Activated CD8-positive, alpha-beta memory T cell treated with anti-CD3 and anti-CD28 coated beads, Interleukin-2, amount 50 U/mL, for 1 hour (primary cell): ENCODE data around the gene EPHB1.
"Not testable (repeated sequence)": the region's sequence is repeated elsewhere in the genome, so short reads cannot be mapped to it uniquely, and the experiment has no call there.

Source experiments
- DNase-seq: peaks from one replicate; pipeline ENCODE4 v3.0.0-alpha.2; 2020; ENCODE audit errors: extremely low read depth

EPHB1 gene

DNA sequence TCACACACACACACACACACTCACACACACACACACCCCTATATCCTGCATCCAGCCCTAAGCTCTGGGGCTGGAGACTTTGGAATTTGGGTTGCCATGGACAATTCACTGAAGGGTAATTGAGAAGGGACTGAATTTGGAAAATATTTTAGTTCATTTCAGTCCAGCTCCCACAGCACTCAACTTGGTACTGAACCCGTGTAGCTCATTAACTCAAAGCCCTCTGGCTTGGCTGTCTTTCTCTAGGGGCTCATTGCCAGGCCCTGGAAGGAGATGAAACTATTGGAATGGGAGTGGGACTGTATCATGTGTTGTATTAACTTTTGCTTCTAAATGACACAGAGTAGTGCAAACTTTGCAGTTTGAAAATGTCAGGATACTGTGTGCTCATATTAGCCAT lies 157.3 kb downstream of the EPHB1 start:
- DNase-seq, result no peak

DNA sequence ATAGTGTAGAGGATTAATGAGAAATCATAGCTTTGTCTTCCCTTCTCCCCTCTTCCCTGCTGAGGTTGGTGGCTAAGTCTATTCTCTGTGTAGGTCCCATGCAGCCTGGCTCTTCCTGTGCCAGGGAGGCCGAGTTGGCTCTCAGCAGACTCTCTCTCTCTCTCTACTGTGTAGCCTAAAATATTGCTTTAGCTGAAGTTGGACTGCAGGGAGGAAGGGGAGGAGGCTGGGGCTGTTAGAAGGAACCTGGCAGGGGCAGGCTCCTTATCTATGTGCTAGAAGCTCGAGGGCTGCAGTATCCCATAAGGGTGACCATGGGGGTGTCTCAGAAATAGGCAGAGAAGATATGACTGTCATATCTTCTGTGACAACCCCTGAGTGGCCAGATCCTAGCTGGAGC lies 160.8 kb downstream of the EPHB1 start:
- DNase-seq, result no peak

DNA sequence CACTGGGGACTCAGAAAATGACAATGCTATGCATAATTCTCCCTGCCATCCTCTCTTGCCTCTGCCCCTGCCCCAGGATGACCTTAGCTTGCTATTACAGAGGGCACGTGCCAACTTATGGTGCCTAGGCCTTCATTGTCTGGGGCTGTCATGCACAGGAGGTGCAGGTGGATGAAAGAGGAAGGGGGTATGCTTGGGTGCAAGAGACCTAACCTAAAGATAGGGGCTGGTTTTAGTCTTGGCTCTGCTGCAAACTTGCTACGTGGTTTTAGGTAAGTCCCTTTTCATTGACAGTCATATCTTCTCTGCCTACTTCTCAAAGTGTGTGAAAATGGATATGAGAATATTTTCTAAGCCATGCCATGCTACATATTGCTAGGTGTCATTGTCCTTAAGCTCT lies 161.3 kb downstream of the EPHB1 start:
- no peak for DNase-seq

DNA sequence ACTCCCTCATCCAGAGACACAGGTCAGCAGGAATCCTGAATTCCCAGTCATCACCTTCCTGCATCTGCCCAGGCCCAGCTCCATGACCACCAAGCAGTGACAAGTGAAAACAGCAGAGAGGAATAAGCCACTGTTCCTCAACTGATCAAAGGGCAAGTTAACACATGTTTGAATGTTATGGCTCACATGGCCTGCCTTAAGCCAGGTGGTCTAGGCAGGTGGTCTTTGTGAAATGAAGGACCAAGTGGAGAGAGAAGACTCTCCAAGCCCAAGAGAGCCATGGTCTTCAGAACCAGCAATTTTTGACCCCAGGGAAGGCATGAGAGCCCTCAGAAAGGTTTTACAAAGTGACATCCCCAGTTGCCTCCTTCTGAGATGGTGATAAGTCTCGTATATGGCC lies 161.8 kb downstream of the EPHB1 start:
- no peak for DNase-seq

DNA sequence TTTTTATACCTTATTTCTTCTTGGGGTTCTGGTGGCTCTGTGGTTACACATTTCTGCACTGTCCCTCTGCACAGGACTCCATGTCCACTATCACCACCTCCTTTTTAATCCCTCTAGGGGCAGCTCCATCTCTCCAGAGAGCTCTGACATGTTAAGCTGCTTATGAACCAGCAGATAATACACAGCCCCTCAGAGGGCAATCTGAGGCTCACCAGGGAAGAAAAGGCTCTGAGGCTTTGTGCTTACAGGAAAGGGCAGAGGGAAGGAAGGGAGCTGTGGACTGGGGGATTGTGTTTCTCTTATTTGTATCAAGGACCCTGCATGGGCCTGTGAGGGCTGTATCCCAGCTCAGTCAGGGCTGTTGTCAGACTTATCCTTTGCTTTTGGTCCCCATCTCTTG lies 164.5 kb downstream of the EPHB1 start:
- no peak for DNase-seq

DNA sequence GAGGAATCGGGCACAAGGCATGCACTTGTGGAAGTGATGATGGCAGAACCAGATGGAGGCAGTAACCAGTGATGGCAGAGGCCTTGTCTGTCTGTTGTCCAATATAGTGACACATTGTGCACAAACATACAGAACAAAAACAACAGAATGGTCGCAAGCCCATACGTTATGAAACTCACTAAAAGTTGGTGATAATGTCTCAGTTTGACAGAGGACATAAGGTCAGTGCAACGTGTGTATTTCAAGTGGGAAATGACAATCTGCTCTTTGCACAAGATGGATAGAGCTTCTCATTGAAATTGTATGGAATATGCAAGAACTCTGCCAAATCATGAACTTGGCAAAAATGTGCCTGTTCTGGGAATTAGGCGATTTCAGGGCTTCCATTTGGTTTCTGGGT lies 169.2 kb downstream of the EPHB1 start:
- DNase-seq, result no peak

DNA sequence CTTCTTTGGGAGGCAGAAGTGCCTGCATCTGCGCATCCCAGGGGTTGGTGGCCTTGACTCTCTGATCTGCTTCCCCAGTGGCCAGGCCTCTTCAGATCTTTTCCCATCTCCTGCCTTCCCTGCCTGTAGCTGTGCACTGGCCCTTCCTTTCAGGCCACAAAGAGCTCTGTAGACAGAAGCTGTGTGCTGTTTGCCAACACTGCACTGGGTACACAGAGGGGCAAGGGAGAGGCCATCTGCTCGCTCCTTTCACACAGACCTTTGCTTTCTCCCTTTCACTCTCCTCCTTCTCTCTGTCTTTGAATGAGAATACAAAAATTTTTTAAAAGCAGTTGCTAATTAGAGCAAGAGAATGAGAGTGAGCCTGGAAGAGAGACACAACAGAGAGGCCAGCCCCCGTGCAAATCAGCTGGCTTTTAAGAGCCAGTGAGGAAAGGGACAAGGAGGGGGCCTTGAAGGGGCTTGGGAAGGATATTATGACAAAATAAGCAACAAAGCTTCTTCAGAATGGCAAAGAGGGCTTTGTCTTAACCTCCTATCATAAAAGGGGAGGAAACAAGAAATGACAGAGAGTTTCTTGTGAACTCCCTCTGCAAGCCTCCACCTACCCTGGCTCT lies 170.9 kb downstream of the EPHB1 start:
- no peak for DNase-seq

DNA sequence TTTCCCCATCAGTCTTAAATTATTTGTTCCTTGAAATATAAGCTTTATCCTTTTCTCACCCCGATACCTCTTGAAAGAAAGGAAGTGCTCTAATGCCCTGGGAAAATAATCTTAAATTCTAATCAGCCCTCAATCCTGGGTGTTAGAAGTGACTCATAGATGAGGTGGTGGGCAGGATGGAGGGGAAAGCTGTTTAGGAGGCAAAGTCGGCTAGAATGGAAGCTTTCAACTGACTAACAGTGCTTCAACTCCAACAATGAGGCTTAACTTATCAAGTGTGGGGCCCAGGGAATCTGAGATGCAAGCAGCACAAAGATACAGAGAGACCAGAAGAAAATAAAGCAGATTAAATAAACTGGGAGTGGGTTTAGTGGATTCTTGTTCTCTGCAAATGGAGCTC lies 175.8 kb downstream of the EPHB1 start:
- no peak for DNase-seq

DNA sequence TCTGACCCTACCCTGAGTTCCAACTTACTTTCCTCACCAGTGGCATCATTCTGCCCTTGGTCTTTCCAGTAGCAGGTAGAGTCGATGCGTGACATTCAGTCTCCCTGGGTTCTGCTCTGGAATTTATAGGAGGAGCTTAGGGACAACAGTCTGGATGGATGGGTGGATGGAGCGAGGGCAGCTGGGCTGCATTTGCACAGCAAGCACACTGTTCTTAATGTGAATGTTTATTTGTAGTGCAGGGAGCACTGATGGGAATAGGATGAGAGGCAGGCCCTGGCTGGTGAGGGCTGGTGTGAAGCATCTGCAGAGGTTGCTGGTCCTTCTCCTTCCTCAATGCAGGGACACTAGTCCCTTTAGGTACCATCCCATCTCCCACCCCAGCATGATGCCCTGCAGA lies 176.2 kb downstream of the EPHB1 start:
- no peak for DNase-seq

DNA sequence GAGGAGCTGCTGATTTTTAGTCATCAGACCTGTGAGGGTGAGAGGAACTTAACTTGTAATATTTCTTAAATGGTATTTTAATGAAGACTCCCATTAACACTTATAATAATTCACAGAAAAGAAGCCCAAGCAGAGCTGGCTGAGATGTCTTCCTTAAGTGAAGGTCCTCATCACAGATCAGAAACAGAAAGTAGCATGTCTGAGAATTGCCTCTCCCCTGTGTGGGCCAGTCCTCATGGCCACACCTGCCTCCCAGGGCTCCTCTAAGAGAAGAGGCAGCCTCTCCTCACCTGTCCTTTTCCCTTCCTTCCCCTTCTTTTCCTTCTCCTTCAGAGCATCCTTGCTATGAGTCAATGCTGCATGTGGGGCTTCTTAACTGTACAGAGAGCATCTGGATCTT lies 176.8 kb downstream of the EPHB1 start:
- DNase-seq, result not testable (repeated sequence)

DNA sequence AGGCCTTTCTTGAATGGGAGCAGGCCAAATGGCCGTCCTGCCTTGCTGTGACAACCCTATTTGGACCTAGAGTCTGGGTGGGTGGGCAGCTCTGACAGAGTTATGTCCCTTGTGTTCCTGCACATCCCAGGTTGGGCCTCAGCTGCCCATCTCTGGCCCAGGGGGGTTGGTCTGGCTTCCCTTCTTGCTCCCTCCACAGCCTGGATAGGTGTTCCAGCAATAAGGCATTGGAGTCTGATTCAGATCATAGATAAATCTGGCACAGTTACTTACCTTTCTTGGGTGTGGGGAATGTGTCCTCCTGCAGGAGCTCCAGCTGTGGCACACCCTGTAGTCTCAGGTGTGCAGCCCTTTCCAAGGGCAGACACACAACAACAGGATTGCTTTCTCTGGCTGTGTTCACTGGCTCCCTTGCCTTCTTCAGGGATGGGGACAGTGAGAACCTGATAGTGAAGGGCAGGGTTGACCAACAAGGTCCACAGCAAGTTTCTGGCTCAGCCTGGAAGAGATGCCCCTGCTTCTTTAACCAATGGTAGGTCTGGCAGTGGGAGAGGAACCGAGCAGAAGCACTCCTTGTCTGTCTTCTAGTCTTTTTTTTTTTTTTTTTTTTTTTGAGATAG lies 177.9 kb downstream of the EPHB1 start:
- DNase-seq, result no peak

DNA sequence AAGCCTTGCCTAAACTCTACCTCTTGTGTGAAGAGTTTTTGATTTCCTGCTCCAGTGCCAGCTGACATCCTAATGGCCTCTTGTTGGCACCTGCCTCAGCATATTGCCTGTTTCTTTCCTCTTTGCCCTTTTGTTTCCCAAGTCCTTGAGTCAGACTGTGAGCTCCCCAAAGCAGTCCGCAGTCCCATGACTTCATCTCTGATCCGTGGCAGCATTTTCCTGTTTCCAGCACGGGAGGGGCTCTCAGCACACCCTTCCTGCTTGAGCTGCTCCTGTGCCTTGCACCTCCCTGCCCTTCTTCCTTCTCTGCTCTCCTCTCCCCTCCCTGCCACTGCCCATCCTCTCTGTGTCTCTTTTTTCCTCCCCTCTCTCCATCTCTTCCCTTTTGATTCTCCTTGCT lies 179.6 kb downstream of the EPHB1 start:
- DNase-seq, result no peak

DNA sequence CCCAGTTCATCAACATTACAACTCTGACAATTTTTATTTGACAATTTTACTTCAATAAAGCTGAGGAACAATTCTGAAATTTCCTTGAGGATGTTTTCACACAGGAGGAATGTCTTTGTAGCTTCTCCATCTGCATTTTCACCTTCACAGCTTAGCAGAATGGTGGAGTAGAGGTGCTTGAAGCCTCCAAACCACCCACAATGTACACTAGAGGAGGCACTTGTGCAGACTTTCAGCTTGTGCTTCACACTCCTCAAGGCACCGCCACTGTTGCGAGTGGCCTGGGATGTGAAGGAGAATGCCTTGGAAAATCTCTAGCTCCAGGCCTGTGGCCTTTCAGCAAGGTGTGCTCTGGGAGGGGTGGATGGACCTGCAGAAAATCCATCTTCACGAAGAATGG lies 181.9 kb downstream of the EPHB1 start:
- no peak for DNase-seq

DNA sequence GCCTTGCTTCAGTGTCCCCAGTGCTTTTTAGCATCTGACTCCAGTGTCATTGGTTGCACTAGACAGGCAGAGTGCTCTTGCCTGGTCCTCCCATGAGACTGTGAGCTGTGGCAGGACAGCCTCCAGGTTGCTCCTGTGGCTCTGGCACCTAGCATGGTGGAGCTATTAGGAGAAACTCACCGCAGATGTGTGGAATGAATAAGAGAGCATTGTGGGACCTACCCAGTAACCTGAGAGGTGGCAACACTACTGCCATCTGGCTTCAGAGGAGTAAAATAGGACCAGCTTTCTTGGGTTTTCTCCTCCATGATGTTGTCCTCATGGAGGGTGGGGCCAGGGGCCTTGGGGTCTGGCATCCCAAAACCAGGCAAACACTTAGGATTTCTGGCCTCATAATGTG lies 183.6 kb downstream of the EPHB1 start:
- no peak for DNase-seq

DNA sequence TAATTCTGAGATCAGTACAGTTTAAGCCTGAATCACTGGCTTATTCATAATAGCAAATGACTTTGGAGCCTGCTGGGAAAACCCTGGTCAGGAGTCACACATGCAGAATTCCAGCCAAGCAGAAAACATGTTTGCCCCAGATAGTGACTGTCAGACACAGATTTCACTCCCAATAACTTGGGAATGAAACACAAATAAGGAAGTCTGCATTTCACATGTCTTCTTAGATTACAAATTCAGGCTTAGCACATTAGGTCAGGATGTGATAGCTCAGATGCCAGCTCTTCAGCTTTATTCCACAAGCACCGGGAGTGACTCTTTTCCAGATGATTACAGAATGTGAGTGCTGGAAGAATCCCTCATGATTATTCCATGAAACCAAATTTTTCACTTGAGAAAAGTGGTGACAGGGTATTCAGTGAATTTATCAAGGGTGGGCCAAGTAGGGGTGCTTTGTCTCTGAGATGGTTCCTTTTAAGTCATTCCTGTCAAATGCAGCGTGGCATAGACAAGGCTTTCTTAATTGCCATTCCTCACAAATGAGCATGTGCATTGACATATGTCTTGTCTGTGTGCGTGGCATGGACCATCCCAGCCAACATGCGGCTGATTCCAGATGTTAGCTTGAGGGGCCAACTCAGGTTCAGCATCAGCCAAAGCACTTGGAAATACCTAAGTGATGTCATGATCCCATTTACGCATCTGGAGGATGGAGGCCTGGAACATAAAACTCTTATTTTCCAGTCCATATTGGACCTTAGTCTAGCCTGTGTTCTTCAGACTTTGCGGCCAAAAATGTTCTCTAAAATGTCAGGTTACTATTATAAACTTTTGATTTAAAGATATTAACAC lies 191.0 kb downstream of the EPHB1 start:
- DNase-seq, result no peak

DNA sequence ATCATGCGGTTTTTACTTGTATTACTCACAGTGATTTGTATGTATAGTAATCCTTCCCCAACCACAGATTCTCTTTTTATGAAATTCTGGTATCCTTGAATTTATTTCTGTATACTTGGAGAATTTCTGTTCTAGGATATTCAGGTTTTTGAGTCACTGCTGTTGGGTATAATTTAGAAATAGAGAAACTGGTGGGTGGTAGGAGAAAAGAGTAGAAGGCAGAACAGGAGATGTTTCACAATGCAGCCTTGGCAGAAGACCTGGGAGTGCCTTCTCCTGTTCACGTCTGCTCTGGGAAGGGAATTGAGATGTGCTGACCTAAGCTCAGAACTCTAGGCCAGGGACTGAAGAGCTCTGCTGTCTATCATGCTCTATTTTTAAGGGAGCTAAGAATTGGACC lies 193.6 kb downstream of the EPHB1 start:
- DNase-seq, result no peak

DNA sequence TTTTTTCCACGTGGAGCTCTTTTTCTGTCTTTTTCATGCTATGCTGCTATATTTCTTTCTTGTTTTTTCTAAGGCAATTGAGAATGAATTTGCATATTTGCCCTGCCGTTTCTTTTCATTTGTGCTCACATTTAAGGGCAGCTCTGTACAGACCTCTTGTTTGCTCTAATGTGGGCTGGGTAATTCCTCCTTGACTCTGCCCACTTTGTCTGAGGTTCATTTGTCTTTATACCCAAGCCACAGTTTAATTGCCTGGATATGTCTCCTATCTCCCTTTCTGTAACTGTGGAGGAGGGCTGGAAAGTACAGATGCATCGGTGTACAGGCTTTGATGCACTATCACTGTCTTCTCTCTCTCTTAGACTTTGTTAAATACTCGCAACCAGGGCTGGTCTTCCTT lies 195.9 kb downstream of the EPHB1 start:
- DNase-seq, result no peak

DNA sequence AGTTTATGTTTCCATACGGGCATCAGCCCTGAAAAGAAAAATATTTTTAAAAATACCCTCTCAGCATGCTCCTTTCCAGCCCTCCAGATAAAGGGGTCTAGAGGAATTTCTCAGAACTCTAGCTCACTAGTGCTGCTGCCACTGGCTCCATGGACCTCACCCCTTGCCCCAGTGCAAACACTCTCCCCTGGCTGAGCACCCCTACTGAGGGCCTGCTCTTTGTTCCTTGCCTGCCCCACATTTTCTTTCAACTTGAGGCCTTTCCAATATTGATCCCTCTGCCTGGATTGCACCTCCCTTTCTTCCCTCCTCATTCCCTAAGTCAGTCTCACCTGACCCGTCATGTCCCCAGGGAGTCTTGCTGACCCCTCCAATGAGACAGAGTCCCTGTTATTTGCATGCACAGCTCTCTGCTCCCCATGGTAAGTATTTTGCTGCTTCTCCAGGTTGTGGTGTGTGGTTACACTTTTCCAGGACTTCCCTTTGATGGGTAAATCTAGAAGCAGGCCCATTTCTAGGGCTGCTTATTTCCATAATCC lies 196.5 kb downstream of the EPHB1 start:
- DNase-seq, result no peak

DNA sequence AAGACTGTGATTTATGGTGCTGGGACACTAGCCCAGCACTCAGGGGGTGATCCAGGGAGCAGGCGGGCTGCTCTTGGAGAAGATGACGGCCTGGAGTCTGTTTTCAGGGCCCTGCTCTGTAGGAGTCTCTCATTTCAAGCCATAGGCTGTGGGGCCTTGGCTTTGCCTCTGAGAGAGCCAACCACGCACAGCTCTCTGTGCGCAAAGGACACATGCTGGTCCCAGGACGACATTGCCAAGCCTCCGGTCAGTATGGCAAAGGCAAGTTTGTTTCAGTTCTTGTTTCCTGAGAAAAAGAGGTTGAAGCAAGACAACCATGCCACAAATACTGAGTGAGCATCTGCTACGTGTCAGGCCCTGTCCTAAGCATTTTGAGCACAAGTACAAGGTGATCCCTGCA lies 197.1 kb downstream of the EPHB1 start:
- no peak for DNase-seq

DNA sequence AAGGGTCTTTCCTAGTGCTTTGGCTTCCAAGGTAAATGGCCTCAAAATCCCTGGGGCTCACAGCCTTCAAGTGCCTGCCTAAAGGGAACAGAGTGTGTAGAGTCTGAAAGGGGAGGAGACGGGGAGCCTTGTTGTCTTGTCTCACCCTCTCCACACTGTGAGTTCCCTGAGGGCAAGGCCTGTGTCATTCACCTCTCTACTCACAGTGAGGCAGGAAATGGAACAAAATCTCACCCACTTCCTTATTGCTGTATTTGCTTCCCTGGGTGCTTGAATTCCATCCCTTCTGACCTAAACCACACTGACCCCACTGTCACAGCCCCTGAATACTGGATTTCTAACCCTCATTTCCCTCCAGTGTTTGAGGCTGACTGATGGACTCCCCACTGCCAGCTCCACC lies 197.5 kb downstream of the EPHB1 start:
- DNase-seq, result no peak

DNA sequence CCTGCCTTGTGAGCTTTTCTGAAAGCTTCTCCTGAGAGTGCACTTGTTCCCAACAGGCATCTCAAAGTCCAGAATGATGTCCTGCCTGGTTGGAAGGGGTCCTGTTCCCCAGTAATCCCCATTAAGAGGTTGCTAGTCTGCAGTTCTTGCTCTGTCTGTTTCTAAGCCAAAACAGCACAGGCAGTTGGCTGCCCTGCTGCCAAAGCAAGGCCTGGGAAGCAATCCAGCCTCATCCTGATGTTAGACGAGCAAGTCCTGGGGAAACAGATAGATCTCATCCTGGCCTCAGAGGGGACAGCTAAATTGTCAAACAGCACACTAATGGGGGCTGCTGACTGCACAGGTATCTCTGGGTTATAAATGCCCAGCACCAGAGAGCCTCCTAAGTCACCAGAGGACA lies 198.0 kb downstream of the EPHB1 start:
- no peak for DNase-seq

DNA sequence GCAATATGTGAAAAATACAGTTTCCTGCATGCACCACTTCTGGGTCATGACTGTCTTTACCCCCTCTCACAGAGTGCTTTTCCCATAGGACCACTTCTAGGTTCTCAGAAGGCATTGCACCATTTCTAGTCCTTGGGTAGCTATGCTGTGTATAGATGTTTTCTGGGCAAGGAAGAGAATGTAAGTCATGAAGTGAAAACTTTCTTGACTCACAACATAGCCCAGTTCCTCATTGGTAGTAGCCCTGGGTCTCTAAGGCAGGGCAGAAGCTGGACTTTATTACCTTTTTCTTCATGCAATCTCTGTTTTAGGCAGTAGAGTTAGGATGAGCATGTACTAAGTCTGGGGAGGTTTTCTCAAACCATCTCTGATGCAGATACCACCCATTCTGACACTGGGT lies 203.1 kb downstream of the EPHB1 start:
- DNase-seq, result no peak

DNA sequence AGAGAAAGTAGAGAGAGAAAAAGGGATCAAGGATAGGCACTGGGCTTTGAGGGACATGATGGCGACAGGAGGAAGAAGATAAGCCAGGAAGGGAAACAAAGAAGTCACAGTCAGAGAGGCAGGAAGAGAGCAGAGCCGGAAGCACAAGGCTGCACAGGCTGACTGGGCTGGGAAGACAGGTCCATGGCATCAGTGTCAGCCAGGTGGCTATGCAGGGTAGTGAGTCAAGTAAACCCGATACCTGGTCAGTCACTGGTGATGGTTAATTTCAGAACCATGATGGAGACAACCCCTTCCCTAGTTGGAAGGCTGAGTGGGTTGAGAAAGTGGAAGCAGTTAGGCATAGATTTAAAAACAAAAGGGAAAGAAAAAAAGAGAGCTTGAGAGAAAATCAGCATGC lies 203.8 kb downstream of the EPHB1 start:
- no peak for DNase-seq
